Stimulated activated CD4-positive, alpha-beta T cell treated with anti-CD3 and anti-CD28 coated beads, Interleukin-15, amount 100 ng/mL, for 48 hours (primary cell): ENCODE data around the gene WIPF3.
"Not testable (repeated sequence)": the region's sequence is repeated elsewhere in the genome, so short reads cannot be mapped to it uniquely, and the experiment has no call there.

Experiments used
- DNase-seq, 2 donors: peaks; one replicate each; pipeline ENCODE4 v3.0.0-alpha.2; 2020; ENCODE audit warnings: low read depth in 2 of 2

WIPF3 gene

GRCh38 chr7:29881724-29882123, 75.4 kb downstream of the WIPF3 start:
- no peak for DNase-seq

DNA sequence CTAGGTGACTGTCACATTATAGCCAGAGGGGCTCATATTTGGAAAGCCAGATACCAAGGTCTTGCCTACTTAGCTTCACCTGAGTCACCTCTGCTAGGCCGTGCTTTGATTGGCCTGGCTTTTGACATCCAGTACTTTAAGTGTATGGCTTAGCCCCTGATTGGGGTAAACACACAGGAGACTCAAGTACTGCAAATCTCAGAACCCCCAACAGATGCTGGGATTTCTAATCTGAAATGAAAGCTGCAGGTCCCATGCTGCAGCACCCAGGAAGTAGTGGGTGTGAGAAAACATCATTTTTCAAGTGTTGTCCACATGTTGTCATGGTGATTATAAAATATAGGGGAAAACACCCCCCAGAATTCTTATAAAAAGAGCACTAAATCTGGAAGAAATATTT, 76.2 kb downstream of the WIPF3 start:
- DNase-seq = no peak

DNA sequence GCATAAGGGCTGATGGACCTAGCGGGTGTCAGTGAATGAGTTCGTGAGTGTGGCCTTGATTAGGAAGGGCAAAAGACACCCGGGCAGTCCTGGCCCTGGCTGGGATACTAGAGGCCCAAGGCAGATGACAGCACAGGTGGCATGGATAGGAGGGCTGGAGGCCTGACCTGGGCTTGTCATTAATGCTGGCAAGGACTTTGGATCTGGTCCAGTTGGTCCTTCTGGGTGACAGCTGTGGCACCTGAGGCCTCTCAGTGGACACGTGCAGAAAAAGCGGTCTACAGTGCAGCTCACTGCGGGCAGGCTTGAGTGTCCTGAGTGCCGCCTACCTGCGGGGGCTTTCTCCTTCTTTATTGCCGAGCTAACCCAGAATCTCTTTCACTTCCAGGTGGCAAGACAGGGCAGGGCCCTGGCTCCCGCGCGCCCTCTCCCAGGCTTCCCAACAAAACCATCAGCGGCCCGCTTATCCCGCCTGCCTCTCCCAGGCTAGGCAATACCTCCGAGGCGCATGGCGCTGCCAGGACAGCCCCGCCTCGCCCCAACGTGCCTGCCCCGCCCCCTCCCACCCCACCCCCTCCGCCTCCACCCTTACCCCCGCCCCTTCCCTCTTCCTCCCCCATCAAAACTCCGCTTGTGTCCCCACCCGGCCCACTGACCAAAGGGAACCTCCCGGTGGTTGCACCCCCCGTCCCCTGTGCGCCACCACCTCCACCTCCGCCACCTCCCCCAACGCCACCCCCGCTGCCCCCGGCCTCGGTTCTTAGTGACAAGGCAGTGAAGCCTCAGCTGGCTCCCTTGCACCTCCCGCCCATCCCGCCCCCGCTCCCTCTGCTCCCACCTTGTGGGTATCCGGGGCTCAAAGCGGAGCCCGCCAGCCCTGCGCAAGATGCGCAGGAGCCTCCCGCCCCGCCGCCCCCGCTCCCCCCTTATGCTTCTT, 77.4 kb downstream of the WIPF3 start:
- no peak for DNase-seq

DNA sequence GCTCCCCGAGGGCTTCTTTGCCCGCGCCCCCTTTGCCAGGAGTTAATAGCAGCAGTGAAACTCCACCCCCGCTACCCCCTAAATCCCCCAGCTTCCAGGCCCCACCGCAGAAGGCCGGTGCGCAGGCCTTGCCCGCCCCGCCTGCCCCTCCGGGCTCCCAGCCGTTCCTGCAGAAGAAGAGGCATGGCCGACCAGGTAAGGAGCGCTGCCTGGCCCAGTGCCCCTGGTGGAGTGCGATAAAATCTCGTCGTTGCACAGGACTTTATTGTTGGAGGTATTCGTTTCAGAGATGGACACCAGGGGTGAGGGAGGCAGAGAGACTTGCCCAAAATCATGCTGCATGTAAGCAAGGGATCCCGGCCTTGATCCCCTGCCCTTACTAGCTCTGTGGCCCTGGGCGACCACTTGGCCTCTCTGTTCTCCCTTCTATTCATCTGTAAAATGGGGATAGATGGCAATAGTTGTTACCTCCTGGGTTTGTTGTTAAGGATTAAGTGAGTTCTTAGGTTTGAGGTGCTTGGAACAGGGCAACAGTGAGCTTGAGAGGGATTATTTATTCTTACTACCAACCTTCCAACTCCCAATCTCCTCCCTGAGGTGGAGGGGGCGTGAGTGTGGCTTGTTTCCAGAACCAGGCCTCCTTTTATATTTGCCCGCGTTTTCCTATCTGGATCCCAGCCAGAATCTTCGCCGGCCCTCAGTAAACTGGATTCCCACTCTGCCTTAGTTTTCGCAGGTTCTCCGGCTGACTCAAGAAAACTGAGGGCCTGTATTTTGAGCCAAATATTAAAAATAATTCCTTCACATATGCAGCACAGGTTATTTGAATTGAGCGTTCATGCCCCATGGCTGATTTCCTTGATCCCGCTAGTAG, 78.3 kb downstream of the WIPF3 start:
- no peak for DNase-seq

DNA sequence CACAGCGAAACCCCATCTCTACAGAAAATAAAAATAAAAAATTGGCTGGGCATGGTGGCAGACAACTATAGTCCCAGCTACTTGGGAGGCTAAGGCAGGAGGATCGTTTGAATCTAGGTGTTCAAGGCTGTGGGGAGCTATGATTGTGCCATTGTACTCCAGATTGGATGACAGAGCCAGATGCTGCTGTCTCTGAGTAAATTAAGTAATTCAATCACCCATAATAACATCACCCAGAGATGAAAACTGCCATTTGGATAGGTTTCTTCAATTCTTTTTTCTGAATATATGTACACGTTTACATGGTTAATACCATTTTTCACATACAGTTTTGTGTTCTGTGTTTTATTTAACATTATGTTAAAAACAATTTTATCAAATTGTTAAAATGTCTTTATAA, 79.3 kb downstream of the WIPF3 start:
- no peak for DNase-seq

- DNase-seq = no peak
Measured at GRCh38 chr7:29886827-29887226, 80.5 kb downstream of the WIPF3 start.

- no peak for DNase-seq
Measured at GRCh38 chr7:29888006-29888405, 81.7 kb downstream of the WIPF3 start.

DNA sequence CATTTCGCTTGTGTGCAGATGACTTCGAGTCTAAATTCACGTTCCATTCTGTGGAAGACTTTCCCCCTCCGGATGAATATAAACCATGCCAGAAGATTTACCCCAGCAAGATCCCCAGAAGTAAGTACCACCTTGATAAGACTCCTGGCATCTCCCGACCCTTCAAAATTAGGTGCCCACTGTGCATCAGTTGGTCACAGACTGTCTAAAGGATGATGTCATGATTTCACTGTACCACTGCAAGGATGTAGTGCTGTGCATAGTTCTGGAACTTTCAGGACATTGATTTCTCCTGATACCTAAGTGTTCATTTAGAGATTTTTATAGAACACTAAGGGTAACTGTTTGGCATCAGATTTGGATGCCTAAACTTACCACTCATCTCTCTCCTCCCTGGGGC, 83.0 kb downstream of the WIPF3 start:
- no peak for DNase-seq

- DNase-seq = no peak
Measured at GRCh38 chr7:29890251-29890650, 83.9 kb downstream of the WIPF3 start.

DNA sequence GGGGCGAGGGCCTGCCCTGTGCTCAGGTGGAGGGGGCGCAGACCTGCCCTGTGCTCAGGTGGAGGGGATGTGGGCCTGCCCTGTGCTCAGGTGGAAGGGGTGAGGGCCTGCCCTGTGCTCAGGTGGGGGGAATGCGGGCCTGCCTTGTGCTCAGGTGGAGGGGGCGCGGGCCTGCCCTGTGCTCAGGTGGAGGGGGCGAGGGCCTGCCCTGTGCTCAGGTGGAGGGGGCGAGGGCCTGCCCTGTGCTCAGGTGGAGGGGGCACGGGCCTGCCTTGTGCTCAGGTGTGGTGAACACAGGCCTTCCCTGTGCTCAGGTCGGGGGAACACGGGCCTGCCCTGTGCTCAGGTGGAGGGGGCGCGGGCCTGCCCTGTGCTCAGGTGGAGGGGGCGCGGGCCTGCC, 84.5 kb downstream of the WIPF3 start:
- DNase-seq = not testable (repeated sequence)

DNA sequence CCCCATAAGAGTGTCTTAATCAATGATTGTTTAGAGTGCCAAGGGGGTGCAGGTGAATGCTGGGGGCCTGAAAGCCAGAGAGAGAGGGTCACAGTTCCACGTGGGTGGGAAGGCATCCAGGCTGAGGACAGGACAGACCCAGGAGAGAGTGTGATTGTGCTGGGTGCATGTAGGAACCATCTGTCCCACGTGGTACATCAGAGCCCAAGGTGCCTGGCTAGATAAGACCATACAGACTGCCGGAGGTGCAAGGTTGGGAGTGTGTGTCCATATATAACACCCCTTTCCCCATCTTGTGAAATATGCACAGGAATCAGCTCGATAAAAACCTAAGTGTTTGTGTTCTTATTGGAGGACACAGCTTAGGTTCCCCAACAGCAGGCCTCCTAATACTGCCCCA, 85.5 kb downstream of the WIPF3 start:
- DNase-seq = no peak

DNA sequence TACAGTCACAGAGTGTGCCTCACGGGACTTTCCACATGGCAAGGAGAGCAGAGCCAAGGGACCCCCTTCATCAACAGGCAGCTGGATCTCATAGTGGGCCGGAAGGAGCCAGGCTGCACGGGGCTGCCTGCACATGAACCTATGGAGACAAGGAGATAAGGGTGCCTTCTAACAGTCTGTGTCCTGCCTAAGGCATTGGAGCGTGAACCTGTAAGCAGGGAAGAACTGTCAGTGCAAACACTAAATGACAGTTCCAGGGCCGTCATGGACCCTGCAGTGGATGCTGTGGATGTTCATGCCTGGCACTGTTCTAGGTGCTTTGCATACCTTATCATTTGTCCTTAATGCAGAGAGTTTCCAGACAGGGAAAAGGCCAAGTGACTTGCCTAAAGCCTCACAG, 85.9 kb downstream of the WIPF3 start:
- no peak for DNase-seq

DNA sequence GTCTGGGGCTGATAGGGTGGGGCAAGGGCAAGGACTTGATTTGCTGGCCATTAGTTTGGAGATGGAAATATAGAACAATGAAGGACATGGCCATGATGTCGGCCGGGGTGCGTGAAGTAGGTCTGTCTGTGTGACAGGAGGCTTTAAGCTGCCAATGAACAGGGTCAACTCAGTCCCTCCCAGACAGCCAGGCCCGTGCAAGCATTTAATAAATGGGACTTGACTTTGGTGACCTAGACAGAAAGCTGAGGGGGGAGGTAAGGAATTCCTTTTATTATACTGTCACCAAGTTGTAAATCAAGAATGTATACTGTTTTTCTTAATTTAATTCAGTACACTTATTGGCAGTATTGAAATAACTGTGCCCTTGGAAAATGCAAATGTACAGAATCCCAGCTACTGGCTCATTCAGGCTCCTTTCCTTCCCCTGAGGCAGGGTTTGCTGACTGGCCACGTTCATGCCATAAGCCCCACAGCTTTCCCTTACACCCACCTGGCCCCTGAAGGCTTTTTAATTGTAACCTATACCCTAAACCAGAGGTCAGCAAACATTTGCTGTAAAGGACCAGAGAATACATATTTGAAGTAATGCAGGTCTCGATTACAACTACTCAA, 87.2 kb downstream of the WIPF3 start:
- no peak for DNase-seq

- DNase-seq = no peak
Measured at GRCh38 chr7:29894256-29894655, 87.9 kb downstream of the WIPF3 start.

- no peak for DNase-seq
Measured at GRCh38 chr7:29895559-29895958, 89.3 kb downstream of the WIPF3 start.

- DNase-seq = no peak
Measured at GRCh38 chr7:29896685-29897411, 90.5 kb downstream of the WIPF3 start.

DNA sequence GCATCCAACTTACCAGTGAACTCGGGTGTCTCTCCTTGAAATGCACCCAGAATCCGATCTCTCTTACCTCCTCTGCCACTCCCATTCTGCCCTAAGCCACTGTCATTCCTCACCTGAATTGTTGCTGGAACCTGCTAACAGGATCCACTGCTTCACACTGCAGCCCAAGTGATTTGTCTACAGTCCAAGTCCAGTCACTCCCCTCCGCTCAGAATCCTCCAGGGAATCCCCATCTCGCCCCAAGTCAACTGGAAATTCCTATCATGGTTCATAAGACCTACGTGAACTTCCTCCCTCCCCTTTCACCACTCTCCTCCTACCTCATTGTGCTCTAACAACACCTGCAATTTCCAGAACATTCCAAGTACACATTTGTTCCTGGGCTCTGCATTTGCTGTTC, 92.0 kb downstream of the WIPF3 start:
- no peak for DNase-seq

DNA sequence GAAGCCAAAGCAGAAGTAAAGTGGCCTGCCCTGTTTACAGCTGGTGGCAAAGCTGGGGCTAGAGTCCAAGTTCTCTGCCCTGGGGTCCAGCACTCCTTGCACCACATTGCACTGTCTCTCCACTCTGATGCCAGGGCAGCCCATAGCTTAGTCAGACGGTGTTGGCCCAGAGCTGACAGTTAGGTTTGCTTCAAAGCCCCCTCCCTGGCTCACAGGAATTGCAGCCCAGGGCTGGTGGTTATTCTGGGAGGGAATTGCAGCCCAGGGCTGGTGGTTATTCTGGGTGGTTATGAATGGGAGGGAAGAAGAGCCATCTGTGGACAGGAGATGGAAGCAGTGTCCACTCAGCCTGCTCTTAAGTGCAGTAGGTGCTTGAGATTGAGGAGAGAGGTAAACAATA, 94.4 kb downstream of the WIPF3 start:
- no peak for DNase-seq

- no peak for DNase-seq
Measured at GRCh38 chr7:29906200-29907022, 100.1 kb downstream of the WIPF3 start.

- no peak for DNase-seq
Measured at GRCh38 chr7:29914180-29914579, 107.9 kb downstream of the WIPF3 start.
